PC-3 (cell line): ENCODE results near the gene TRDN.

Experiments used
- CTCF ChIP-seq: fragments of 300-600 bp; sonication (generic); conservative IDR thresholded peaks from 2 replicates; pipeline ENCODE4 v1.5.1; 2017; ENCODE audit warnings: antibody characterized with exemption, low read depth, mild to moderate bottlenecking, low read length
- EZH2 ChIP-seq: fragments of 300-600 bp; sonication (generic); IDR thresholded peaks from one replicate; pipeline ENCODE4 v1.6.1; 2017; ENCODE audit warnings: antibody characterized with exemption, mild to moderate bottlenecking, low read length; ENCODE audit not compliant: unreplicated experiment
- EZH2phosphoT487 ChIP-seq: fragments of 300-600 bp; sonication (generic); IDR thresholded peaks from 2 replicates; pipeline ENCODE4 v1.6.1; 2018; ENCODE audit warnings: mild to moderate bottlenecking, antibody characterized with exemption, low read length, borderline replicate concordance

GRCh38 chr6:123323452-123324329 is 313.1 kb downstream of the TRDN start:
- no peak for TF ChIP-seq CTCF
- TF ChIP-seq EZH2: no peak
- TF ChIP-seq EZH2phosphoT487: no peak
